HG03442 (cell line): ENCODE data around the gene DOCK3.

Experiments used
- ATAC-seq: cut with Tn5 transposase; IDR thresholded peaks from one replicate; pipeline ENCODE4 v1.9.1; 2021; ENCODE audit warnings: mild to moderate bottlenecking, moderate library complexity; ENCODE audit not compliant: unreplicated experiment

Gene DOCK3

DNA sequence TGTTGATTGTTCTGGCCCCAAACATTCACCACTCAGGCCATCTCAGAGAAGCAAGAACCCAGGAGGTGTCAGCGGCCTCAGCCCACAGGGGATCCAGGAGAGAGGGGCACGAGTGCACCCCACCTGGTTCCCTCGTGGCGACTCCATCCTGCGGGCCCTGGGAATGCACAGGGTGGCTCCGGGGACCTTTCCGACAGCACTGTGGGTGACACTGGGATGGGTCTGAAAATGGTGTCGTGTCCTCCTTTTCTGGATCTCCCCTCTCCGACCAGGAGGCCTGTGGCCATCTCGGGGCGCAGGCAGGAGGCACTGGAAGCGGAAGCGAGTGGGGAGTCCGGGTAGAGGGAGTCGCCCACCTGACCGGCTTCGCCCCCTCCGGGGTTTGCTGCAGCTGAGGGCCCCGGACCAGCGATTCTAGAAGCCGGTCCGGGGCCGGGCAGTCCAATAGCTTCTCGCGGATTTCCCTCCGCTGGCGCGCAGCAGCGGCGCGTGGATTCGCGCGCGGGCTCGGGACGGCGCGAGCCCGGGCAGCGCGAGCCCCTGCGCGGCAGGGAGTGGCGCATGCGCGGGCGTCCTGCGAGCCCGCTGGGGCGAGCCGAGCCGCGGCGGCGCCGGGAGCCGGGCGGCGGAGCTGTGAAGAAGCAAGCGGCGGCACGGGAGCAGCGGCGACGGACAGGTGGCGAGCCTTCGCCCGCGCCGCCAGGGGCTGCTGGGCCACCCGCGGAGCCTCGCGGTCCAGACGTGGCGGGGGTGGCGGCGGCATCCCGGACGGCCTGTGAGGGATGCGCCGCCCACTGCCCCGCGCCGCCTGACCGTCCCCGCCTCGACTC lies at the start of gene DOCK3:
DOCK3 (plus strand) TSS at position 579 of the 830 bp plus-strand sequence. CDS start 337 bp downstream, outside the sequence.
- peak; percentile 61 for ATAC-seq

- no peak for ATAC-seq
These were observed 49.2 kb upstream of the DOCK3 start for GRCh38 chr3:50625231-50626182.

- no peak for ATAC-seq
These were observed 48.3 kb upstream of the DOCK3 start for GRCh38 chr3:50626401-50626800.

- ATAC-seq: peak; percentile 40
These were observed 47.2 kb upstream of the DOCK3 start for GRCh38 chr3:50627407-50628051.

DNA sequence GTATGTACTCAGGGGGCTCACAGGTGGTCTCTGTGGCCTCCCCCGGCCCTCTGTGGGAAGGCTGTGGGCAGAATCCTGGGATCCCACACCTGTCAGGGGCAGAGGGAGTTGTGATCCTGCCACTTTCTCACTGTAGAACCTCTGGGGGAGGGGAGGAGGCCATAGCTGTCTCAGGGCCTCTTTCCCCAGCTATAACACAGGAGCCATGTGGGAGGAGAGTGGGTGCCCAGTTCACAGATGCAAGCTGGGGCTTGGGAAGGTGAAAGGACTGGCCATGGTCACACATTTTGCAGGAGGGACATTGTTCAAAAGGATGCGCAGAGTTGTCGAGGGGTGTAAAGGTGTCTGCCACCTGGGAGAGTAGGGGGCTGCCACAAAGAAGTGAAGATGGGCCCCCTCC lies 46.1 kb upstream of the DOCK3 start:
- no peak for ATAC-seq

DNA sequence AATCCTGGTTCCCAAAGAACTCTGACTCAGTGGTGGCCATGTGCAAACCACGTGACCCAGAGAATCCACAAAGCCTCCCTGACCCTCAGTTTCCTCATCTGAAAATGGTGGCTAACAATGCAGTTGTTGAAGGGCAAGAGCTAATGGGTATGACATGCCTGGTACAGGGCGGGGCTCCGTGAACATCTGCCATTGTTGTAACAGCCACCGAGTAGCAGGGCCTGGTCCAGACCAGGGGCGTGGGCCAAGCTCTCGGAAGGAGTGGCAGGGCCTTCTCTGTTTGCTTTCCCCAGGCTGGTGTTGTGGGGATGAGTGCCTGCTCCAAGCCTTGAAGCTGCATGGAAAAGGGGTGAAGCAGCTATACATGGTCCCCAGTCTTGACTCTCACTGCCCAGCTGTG lies 44.3 kb upstream of the DOCK3 start:
- no peak for ATAC-seq

GRCh38 chr3:50630877-50631276 lies 43.9 kb upstream of the DOCK3 start:
- ATAC-seq: no peak

- ATAC-seq: no peak
These were observed 42.3 kb upstream of the DOCK3 start for GRCh38 chr3:50632450-50632849.

GRCh38 chr3:50633230-50633790 lies 41.4 kb upstream of the DOCK3 start:
- no peak for ATAC-seq

DNA sequence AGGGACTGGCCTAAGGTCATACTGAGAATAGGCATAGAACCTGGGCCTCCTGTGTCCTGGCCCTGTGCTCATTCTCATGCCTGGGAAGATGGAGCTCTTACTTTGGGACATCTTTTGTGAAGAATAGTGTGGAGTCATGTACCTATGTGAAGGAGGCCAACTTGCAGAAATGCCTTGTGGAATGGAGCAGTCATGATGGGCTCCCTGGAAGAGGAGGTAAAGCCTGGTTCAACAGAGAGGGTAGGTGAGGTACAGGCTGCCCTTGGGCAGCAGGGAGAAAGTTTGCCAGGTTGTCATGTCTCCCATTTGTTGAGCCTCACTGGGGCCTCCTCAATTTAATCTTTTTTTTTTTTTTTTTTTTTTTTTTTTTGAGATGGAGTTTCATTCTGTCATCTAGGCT lies 39.7 kb upstream of the DOCK3 start:
- no peak for ATAC-seq

GRCh38 chr3:50637011-50637410 lies 37.7 kb upstream of the DOCK3 start:
- ATAC-seq: no peak

- ATAC-seq: no peak
These were observed 36.8 kb upstream of the DOCK3 start for GRCh38 chr3:50637945-50638344.

DNA sequence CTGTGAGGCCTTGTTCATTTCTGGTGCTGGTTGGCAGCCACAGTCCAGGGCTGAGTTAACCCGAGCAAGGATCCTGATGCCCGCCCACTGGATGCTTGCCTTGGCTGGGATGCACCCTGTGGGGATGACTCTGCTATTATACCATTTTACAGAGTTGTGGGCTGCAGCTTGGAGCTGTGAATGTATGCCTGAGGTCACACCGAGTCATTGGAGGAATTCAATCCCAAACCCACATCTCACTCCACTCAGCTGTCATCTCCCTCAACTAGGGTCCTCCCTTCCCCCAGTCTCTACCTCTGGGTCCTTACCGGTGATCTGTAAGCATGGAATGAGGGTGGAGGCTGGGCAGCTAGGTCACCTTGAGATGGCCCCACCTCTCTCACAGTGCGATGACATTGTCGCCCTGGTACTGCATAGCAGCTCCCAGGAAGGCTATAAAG lies 35.7 kb upstream of the DOCK3 start:
- ATAC-seq: no peak

DNA sequence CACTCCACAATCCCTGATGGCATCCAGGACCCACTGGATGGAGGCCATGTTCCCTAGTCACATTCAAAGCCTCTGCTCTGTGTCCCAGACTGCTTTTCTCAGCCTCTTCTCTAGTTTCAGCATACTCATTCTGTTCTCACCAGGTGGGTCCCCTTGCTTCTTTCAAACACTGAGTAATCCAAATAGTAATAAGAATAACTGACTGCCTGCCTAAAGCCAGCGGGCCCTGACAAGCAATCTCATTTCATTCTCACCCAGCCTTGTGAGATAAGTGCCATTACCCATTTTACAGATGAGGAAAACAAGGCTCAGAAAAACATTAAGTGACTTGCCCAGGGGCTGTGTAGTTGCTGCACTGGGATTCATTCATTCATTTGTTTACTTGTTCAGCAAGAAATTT lies 32.3 kb upstream of the DOCK3 start:
- ATAC-seq: no peak

DNA sequence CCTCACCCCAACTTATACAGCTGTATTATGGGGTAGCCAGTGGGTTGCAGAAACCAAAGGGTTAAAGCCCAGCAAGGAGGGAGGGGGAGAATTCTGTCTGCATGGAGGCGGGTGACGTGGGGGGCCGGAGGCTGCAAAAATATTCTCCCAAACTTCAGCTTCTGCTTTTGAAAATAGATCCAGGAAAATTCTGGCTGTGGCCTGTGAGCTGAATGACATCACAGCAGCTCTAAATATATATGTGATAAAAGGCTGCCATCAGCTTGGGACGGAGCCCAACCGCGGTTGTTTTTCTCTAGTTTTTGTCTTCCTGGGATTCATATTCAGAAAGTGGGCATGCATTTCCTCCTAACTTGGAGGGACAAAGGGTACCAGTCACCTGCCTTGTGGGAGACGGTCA lies 30.2 kb upstream of the DOCK3 start:
- ATAC-seq: no peak

GRCh38 chr3:50645378-50645777 lies 29.3 kb upstream of the DOCK3 start:
- no peak for ATAC-seq

DNA sequence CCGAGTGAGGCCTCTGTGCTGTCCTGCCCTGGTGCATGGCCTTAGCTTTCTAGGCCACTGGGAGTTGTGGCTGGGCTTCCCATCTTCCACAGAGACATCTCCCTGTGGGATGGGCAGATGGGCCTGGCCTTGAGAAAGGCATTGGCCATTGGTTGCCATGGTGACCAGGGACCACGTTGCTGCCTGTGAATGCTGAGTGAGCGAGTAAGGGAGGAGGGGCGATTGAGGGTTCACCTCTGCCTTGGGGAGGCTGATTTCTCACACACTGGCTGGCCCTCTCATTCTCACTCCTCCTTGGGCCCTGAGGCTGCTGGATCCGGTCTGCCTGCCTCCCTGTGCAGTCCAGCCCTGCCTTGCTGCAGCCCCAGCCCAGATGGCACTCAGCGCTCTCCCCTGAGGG lies 26.4 kb upstream of the DOCK3 start:
- ATAC-seq: no peak

DNA sequence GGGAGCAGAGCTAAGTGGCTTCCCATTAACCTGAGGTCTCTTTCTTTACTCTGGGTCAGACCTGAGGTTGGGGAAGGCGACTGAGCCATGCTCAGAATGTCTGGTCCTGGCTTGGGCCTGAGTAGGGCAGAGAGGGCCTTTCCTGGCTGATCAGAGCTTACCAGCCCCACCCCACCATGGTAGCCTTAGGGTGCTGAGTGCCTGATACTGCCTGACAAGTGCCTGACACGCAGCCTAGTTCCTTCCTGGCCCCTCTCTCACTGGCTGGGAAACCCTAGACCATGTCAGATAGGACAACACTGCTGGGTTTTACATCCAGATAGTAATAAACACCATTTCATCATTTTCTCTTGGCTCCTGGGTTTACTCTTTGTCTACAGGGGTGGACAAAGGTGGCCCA lies 25.8 kb upstream of the DOCK3 start:
- no peak for ATAC-seq

DNA sequence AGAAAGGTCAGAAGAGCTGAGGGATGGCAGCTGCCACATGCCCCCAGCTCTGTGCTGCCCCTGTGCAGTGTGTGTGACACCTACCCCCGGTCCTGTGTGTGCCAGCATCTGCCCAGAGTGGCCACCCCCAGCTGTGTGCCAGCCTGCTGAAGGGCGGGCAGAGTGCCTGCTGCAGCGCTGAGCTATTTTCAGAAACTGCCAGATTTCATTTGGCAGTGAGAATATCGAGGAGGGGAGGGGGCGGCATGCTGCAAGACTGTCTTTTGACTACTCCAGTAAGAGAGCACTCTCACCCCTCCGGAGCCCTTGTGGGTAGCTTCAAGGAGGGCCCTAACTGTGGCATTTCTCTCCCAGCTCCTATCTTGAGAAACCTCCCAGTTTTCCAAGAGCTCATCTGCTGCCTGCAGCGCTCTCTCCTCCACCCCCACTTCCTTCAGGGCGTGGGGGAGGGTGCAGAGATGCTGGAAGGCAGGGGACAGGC lies 25.2 kb upstream of the DOCK3 start:
- ATAC-seq: no peak

DNA sequence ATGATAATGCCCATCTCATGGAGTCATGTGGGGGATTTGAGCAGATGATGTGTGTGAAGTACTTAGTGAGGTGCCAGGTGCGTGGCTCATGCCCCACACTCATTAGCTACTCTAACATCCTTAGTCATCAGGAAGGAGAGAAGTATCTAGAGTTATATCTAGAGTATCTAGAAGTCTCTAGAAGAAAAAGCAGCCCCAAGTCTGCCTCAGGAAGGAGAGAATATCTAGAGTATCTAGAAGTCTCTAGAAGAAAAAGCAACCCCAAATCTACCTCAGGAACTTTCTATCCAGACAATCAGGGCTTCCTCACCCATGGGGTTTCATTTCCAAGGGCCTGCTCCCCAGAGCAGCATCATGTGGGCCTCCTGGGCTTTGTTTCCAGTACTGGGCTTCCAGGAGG lies 24.7 kb upstream of the DOCK3 start:
- no peak for ATAC-seq

DNA sequence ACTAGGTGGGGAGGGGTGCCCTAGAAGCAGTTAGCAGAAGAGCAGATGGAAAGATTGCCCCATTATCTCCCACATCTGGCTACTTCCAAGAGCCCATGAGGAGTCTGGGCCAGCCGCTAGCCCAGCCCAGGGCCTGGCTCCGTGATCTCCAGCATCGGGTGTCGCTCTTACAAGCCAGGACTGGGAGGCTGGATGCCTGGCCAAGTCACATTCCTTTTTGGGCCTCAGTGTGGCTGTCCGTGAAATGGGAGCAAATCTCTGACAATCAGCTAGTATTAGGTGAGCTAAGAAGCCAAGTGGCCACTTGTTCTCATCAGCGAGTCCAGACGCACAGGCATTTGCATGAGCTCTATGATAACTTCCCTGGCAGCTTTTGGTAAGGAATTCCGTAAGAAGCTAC lies 23.3 kb upstream of the DOCK3 start:
- no peak for ATAC-seq
